ENCODE data around the gene GFAP.

The GFAP gene

DNA sequence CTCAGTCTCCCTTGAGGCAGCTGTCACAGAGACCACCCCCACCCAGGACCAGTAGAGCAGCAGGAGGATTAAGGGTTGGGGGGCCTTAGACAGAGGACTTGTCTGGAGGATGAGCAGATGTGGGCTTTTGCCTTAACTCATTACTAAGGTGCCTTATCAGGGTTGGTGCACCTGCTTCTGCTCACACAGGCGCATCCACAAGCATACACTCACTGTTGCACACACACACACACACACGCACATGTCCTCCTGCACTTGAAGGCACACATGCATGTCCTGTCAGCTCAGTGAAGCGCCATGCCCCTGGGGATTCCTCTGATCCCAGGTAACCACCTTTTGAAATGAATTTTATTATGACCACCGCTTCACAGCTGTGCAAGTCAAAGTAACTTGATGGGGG, 1.2 kb downstream of the GFAP start:
- POLR2A ChIA-PET, result no interaction called here
- H3K4me3 ChIP-seq (ENCODE audit: low read depth, low read length), result no peak overlapping the region
- TF ChIP-seq, protein P1, sequence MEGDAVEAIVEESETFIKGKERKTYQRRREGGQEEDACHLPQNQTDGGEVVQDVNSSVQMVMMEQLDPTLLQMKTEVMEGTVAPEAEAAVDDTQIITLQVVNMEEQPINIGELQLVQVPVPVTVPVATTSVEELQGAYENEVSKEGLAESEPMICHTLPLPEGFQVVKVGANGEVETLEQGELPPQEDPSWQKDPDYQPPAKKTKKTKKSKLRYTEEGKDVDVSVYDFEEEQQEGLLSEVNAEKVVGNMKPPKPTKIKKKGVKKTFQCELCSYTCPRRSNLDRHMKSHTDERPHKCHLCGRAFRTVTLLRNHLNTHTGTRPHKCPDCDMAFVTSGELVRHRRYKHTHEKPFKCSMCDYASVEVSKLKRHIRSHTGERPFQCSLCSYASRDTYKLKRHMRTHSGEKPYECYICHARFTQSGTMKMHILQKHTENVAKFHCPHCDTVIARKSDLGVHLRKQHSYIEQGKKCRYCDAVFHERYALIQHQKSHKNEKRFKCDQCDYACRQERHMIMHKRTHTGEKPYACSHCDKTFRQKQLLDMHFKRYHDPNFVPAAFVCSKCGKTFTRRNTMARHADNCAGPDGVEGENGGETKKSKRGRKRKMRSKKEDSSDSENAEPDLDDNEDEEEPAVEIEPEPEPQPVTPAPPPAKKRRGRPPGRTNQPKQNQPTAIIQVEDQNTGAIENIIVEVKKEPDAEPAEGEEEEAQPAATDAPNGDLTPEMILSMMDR (IDR thresholded peaks at IDR 0.05; ENCODE audit: insufficient read depth, low read length, missing control alignments), result no peak
- DNase-seq (ENCODE audit: low read depth, low spot score), result no peak
- CTCF ChIA-PET, result interaction anchor here (0.8 to 22.1 kb wide), 4 partner anchors 9 to 221 kb away, joined by 3 to 673 read pairs (median 6); partner anchors contain the start of gene ACBD4

DNA sequence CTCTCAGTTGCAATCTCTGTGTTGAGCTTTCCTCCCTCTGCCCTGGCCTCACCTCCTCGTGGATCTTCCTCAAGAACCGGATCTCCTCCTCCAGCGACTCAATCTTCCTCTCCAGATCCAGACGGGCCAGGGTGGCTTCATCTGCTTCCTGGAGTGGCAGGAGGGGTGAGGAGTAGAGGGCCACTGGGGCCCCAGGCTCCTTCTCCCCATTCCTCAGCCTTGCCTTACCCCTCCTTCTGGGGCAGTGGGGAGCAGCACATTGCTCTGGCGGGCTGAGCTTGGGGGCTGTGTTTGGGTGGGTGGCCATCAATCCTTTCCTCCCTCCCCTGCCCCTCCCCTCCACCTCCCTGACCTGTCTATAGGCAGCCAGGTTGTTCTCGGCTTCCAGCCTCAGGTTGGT, 1.6 kb downstream of the GFAP start:
- POLR2A ChIA-PET, result no interaction called here
- no peak overlapping the region for H3K4me3 ChIP-seq (ENCODE audit: low read depth, low read length)
- TF ChIP-seq, protein P1 (IDR thresholded peaks at IDR 0.05; ENCODE audit: insufficient read depth, low read length, missing control alignments), result no peak
- CTCF ChIA-PET, result interaction anchor here (1.4 to 22.1 kb wide), 6 partner anchors 6 to 222 kb away, joined by 4 to 673 read pairs (median 24); partner anchors contain the start of genes ACBD4 and EFTUD2
- DNase-seq (ENCODE audit: low read depth, low spot score), result no peak

DNA sequence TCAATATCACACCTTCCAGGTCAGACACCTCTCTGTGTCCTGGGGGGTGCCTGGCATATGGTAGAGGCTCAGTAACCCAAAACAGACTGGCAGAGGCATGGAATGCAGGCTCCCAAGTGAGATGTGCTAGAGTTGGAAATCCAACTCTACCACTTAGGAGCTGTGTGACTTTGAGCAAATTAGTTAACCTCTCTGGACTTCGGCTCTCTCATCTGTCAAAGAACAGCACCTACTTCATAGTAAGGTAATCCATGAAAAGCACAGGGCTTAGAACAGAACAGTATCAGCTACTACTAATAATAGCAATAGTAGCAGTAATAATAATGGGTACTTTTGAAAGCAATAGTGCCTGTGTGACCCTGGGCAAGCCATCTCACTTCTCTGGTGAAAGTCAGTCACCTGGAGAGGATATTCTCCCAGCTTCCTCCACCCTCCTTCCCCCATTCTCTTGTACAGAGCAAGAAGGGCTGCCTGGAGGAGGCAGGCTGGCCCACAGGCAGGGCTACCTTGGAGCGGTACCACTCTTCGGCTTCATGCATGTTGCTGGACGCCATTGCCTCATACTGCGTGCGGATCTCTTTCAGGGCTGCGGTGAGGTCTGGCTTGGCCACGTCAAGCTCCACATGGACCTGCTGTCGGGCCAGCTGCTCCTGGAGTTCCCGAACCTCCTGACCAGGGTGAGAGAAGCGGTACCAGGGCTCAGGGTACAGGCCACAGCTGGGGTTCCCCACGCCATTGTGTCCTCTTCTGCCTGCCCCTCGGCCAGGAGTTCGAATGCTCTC, 2.3 kb downstream of the GFAP start:
- POLR2A ChIA-PET, result no interaction called here
- DNase-seq (ENCODE audit: low read depth, low spot score), result no peak
- CTCF ChIA-PET, result interaction anchor here (0.8 to 22.1 kb wide), 5 partner anchors 7 to 223 kb away, joined by 4 to 673 read pairs (median 41); partner anchors contain the start of genes ACBD4 and EFTUD2
- TF ChIP-seq, protein P1 (IDR thresholded peaks at IDR 0.05; ENCODE audit: insufficient read depth, low read length, missing control alignments), result no peak
- no peak overlapping the region for H3K4me3 ChIP-seq (ENCODE audit: low read depth, low read length)

DNA sequence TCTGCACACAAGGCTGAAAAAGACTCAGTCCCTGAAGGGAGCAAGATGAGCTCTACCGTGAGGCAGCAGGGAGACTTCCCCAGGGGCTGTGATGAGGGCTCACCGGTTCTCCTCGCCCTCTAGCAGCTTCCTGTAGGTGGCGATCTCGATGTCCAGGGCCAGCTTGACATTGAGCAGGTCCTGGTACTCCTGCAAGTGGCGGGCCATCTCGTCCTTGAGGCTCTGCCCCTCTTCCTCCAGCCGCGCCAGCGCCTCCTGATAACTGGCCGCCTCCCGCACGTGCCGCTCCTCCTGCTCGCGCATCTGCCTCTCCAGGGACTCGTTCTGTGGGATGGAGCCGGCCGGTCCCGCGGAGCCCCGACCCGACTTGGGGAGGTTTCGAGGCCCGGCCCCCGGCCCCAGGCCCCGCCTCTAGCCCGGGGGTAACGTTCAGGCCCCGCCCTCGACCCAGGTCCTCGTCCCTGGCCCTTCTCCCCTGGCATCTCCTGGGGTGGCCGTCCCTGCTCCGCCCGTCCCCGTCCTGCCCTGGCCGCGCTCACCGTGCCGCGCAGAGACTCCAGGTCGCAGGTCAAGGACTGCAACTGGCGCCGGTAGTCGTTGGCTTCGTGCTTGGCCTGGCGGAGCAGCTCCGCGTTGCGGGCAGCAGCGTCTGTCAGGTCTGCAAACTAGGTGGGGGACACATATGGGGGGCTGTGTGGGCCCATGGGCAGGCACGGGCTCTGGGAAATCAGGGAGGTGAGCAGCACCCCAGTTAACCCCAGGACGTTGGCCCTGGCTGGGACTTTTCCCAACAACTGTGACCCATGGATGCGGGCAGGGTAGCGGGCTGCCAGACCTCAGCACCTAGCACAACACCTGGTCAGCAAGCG, 3.9 kb downstream of the GFAP start:
- DNase-seq (ENCODE audit: low read depth, low spot score), result no peak
- POLR2A ChIA-PET, result interaction anchor here (0.9 kb wide), 1 partner anchor 10 kb away, joined by 4 read pairs; no protein-coding TSS in a partner anchor
- CTCF ChIA-PET, result interaction anchor here (0.7 to 22.1 kb wide), 14 partner anchors 9 to 224 kb away, joined by 3 to 673 read pairs (median 4); partner anchors contain the start of genes ACBD4 and EFTUD2
- TF ChIP-seq, protein P1 (IDR thresholded peaks at IDR 0.05; ENCODE audit: insufficient read depth, low read length, missing control alignments), result peak; percentile 62
- no peak overlapping the region for H3K4me3 ChIP-seq (ENCODE audit: low read depth, low read length)

DNA sequence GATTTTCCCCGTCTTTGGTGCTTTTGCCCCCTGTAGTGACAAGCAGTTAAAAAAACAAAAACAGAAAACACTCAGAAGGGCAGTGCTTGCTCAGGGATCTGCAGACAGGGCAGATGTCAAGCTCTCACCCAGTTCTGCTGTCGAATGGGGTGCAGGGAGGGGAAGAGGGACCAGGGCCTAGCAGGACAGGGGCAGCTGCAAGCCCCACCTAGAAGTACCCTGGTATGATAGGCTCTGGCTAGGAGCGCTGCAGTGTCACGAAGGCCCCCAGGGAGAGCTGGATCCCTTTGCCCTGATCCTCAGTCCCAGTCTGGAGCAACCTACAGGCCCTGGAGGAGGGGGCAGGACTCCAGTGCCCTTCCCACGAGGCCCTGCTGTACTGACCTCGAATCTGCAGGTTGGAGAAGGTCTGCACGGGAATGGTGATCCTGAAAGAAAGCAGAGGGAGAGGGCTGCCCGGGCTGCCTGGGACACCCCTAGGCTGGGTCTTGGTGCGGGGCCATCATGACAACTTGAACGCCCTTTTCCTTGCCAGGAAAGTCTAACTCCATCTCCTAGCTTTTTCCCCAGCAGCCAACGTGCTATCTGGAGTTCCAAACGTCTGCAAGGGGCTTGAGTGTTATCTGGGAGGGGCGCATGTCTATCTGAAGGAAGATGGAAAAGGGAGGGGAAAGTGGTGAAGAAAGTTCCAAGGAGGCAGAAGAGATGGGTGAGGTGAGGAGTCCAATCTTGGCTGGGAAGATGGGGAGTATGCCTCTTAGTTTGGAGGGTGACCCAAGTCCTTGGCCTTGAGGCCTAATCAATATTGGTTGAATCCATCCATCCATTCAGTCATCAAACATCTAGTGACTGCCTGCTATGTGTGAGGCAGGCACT, 4.8 kb downstream of the GFAP start:
- TF ChIP-seq, protein P1 (IDR thresholded peaks at IDR 0.05; ENCODE audit: insufficient read depth, low read length, missing control alignments), result no peak
- CTCF ChIA-PET, result interaction anchor here (0.7 to 22.1 kb wide), 17 partner anchors 10 to 225 kb away, joined by 3 to 673 read pairs (median 3); partner anchors contain the start of genes ACBD4 and EFTUD2
- no peak for DNase-seq (ENCODE audit: low read depth, low spot score)
- POLR2A ChIA-PET, result interaction anchor here (0.9 to 1.6 kb wide), 4 partner anchors 9 to 238 kb away, joined by 3 to 6 read pairs (median 4); partner anchors contain the start of genes EFTUD2 and HEXIM1
- H3K4me3 ChIP-seq (ENCODE audit: low read depth, low read length), result no peak overlapping the region
